Vagina (tissue), 2 donors: ENCODE data around the gene ENPP6.

Experiments used
- CTCF ChIP-seq, 3 experiments: fragments of 450-650 bp in 2 of 3; fragments of 200-600 bp in 1 of 3; sonication (generic) in 1 of 3; IDR thresholded peaks; one replicate each; pipeline ENCODE4 v1.5.1; 2017 to 2019; ENCODE audit warnings: antibody characterized with exemption in 3 of 3, mild to moderate bottlenecking in 2 of 3, moderate library complexity in 2 of 3
- POLR2A ChIP-seq, 2 donors: fragments of 450-650 bp; IDR thresholded peaks; one replicate each; pipeline ENCODE4 v1.6.1; 2017; ENCODE audit warnings: antibody characterized with exemption in 2 of 2, mild to moderate bottlenecking in 2 of 2, moderate library complexity in 2 of 2
- POLR2AphosphoS5 ChIP-seq, 2 donors: sonication (generic); formaldehyde crosslinking; IDR thresholded peaks; one replicate each; pipeline ENCODE4 v1.9.0; 2017; ENCODE audit warnings: antibody characterized with exemption in 2 of 2, mild to moderate bottlenecking in 2 of 2, low read depth in 1 of 2; ENCODE audit not compliant: insufficient read depth in 1 of 2

- TF ChIP-seq CTCF (IDR thresholded peaks at IDR 0.05), result no peak
- no peak for TF ChIP-seq POLR2A (IDR thresholded peaks at IDR 0.05)
- TF ChIP-seq POLR2AphosphoS5 (IDR thresholded peaks at IDR 0.05; ENCODE audit: insufficient read depth in 1 of 2, low read depth in 1 of 2), result no peak
Measured at GRCh38 chr4:184101711-184102110, 116.0 kb downstream of the ENPP6 start.
